Right ventricle myocardium inferior (tissue), 1 donor: ENCODE data around the gene CDO1. TPM values are rescaled to one million over a fixed set of nuclear protein-coding genes. Genes with fewer than 3 reads are reported as not detected.

Experiments
- total RNA-seq: library from RNA; stranded (reverse); fragmentation: NEBNext Ultra II Directional; extraction: Animal tissue kit (Norgen Biotek cat#: 25700); gene quantifications from one replicate; pipeline ENCODE4 v1.2.1, GENCODE V29; 2021
- donor health status: DM: no; HTN: yes; CAD: no; lungs with severe emphysema.

Gene CDO1
- total RNA-seq, 1 donor from 2014 or later, result 12.2 TPM

Other genes starting within 250 kb of the CDO1 start
- gene TICAM2, start 214.2 kb downstream of the CDO1 start, total RNA-seq, result 3.3 TPM
- 66.6 TPM for gene TMED7, start 190.6 kb downstream of the CDO1 start, total RNA-seq
- 23.5 TPM for gene ATG12, start 24.9 kb upstream of the CDO1 start, total RNA-seq
- gene AP3S1, start 25.3 kb upstream of the CDO1 start, total RNA-seq, result 61.9 TPM
- gene LVRN, start 145.8 kb upstream of the CDO1 start, total RNA-seq, result 1.3 TPM
- gene ARL14EPL, start 215.8 kb upstream of the CDO1 start, total RNA-seq, result not detected